Neutrophil (primary cell): ENCODE results near the gene IFNL3.
"Not testable (repeated sequence)": the region's sequence is repeated elsewhere in the genome, so short reads cannot be mapped to it uniquely, and the experiment has no call there.

ENCODE experiments used
- H3K27ac ChIP-seq: fragments of 200-600 bp; sonication (generic); 2 replicates; pipeline ENCODE4 v1.5.1; 2016; ENCODE audit warnings: mild to moderate bottlenecking, moderate library complexity
- H3K27me3 ChIP-seq: fragments of 200-600 bp; sonication (generic); 2 replicates; pipeline ENCODE4 v1.6.0; 2016; ENCODE audit warnings: mild to moderate bottlenecking
- H3K36me3 ChIP-seq: fragments of 200-600 bp; sonication (generic); 2 replicates; pipeline ENCODE4 v1.5.1; 2017
- H3K4me1 ChIP-seq, 2 experiments: fragments of 200-600 bp in 1 of 2; sonication (generic) in 1 of 2; 1 replicate in 1 of 2; 2 replicates in 1 of 2; pipeline versions ENCODE4 v1.5.1 to v1.6.1; 2013 to 2016; ENCODE audit warnings: low read depth in 1 of 2, low read length in 1 of 2, mild to moderate bottlenecking in 1 of 2, moderate library complexity in 1 of 2; ENCODE audit not compliant: control insufficient read depth in 1 of 2, insufficient read depth in 1 of 2
- H3K4me3 ChIP-seq, 2 experiments: fragments of 200-600 bp in 1 of 2; sonication (generic) in 1 of 2; 1 replicate in 1 of 2; 2 replicates in 1 of 2; pipeline ENCODE4 v1.5.1; 2013 to 2016; ENCODE audit warnings: low read depth in 1 of 2, low read length in 1 of 2, mild to moderate bottlenecking in 1 of 2, moderate library complexity in 1 of 2
- H3K9me3 ChIP-seq: fragments of 200-600 bp; sonication (generic); 2 replicates; pipeline ENCODE4 v1.5.1; 2016
- TF ChIP-seq, protein P1 (sequence below): fragments of 200-600 bp; sonication (generic); IDR thresholded peaks from 2 replicates; pipeline ENCODE4 v1.5.1; 2016; ENCODE audit warnings: antibody characterized with exemption

Gene IFNL3

DNA sequence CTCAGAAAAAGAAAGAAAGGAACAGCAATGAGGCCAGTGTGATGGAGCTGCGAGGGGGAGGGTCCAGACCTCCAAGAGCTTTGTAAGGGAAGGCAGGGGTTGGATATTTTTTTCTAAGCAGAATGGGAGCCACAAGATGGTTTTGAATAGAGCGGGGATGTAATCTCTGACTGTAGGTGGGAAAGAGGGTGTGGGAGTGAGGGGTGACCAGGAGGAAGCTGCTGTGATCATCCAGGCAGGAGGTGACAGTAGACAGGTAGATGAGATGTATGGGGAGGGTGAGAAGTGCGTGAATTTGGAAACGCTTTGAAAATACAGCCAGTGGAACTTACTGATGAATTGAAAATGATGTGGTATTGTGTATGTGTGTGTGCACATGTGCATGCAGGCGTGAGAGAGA, 30.8 kb upstream of the IFNL3 start:
- Histone ChIP-seq H3K36me3 (no peaks in the 10 kb centered on the region), H3K4me1 (no peaks in the 10 kb centered on the region), H3K27ac (no peak overlapping the region), H3K9me3 (no peaks in the 10 kb centered on the region), H3K27me3 (no peaks in the 10 kb centered on the region), H3K4me3 (no peak overlapping the region)
- TF ChIP-seq, protein P1, sequence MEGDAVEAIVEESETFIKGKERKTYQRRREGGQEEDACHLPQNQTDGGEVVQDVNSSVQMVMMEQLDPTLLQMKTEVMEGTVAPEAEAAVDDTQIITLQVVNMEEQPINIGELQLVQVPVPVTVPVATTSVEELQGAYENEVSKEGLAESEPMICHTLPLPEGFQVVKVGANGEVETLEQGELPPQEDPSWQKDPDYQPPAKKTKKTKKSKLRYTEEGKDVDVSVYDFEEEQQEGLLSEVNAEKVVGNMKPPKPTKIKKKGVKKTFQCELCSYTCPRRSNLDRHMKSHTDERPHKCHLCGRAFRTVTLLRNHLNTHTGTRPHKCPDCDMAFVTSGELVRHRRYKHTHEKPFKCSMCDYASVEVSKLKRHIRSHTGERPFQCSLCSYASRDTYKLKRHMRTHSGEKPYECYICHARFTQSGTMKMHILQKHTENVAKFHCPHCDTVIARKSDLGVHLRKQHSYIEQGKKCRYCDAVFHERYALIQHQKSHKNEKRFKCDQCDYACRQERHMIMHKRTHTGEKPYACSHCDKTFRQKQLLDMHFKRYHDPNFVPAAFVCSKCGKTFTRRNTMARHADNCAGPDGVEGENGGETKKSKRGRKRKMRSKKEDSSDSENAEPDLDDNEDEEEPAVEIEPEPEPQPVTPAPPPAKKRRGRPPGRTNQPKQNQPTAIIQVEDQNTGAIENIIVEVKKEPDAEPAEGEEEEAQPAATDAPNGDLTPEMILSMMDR = no peak

DNA sequence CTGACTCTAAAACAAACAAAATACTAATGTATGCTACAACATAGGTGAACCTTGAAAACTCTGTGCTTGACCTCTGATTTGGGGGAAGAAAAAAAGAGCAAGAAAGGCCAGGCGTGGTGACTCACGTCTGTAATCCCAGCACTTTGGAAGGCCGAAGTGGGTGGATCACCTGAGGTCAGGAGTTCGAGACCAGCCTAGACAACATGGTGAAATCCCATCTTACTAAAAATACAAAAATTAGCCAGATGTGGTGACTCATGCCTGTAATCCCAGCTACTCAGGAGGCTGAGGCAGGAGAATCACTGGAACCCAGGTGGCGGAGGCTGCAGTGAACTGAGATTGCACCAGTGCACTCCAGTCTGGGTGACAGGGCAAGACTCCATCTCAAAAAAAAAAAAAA, 29.1 kb upstream of the IFNL3 start:
- not testable (repeated sequence) for H3K4me3 ChIP-seq, H3K36me3 ChIP-seq, H3K27me3 ChIP-seq, H3K27ac ChIP-seq, H3K9me3 ChIP-seq, H3K4me1 ChIP-seq

- no peak overlapping the region for H3K4me3 ChIP-seq
- H3K9me3 ChIP-seq = no peaks in the 10 kb centered on the region
- peaks cover 27% of the 10 kb centered on the region for H3K27me3 ChIP-seq
- H3K27ac ChIP-seq = no peak overlapping the region
- TF ChIP-seq, protein P1 = no peak
- H3K36me3 ChIP-seq = no peaks in the 10 kb centered on the region
- H3K4me1 ChIP-seq = no peaks in the 10 kb centered on the region
Observed at GRCh38 chr19:39270036-39270871, 25.4 kb upstream of the IFNL3 start.

DNA sequence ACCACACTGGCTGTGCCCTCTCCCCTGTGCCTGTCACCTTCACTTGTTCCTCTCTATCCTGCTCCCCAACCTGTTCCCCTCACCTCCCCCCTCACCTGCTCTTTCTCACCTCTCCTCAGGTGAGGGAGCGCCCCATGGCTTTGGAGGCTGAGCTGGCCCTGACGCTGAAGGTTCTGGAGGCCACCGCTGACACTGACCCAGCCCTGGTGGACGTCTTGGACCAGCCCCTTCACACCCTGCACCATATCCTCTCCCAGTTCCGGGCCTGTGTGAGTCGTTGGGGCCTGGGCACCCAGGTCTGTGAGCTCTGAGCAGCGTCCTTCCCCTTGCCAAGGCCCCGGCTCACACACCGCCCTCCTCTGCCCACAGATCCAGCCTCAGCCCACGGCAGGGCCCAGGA, 24.6 kb upstream of the IFNL3 start:
- not testable (repeated sequence) for H3K4me3 ChIP-seq, H3K27ac ChIP-seq, H3K4me1 ChIP-seq, H3K36me3 ChIP-seq, H3K9me3 ChIP-seq
- peaks cover 36% of the 10 kb centered on the region for H3K27me3 ChIP-seq

DNA sequence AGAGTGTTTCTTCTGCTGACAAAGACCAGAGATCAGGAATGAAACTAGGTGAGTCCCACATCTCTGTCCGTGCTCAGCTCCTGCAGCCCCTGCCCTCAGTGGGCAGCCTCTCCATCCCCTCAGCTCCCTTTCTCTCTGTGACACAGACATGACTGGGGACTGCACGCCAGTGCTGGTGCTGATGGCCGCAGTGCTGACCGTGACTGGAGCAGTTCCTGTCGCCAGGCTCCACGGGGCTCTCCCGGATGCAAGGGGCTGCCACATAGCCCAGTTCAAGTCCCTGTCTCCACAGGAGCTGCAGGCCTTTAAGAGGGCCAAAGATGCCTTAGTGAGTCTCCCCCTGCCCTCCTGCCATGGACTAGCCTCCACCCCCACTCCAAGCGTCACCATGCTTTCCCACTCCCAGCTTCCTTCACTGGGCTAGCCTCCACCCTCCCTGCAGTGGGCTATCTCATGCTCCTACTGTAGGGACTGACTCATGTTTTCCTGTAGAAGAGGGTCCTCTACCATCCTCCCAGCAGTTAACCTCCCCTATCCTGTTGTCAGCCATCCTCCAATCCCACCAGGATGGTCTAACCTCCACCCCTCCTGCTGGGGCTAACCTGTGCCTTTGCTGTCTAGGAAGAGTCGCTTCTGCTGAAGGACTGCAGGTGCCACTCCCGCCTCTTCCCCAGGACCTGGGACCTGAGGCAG, 23.9 kb upstream of the IFNL3 start:
- not testable (repeated sequence) for H3K4me1 ChIP-seq, H3K4me3 ChIP-seq, H3K9me3 ChIP-seq, H3K36me3 ChIP-seq, H3K27ac ChIP-seq
- H3K27me3 ChIP-seq = peaks cover 43% of the 10 kb centered on the region

- H3K4me3 ChIP-seq, H3K36me3 ChIP-seq, H3K9me3 ChIP-seq, H3K4me1 ChIP-seq, H3K27ac ChIP-seq: not testable (repeated sequence)
- H3K27me3 ChIP-seq = peaks cover 49% of the 10 kb centered on the region
Observed at GRCh38 chr19:39268085-39268484, 23.3 kb upstream of the IFNL3 start, which contains the start of gene IFNL2. Gene IFNL2, plus strand, starts transcription at chr19:39268396. Its CDS starts 173 bp downstream, at chr19:39268569.

DNA sequence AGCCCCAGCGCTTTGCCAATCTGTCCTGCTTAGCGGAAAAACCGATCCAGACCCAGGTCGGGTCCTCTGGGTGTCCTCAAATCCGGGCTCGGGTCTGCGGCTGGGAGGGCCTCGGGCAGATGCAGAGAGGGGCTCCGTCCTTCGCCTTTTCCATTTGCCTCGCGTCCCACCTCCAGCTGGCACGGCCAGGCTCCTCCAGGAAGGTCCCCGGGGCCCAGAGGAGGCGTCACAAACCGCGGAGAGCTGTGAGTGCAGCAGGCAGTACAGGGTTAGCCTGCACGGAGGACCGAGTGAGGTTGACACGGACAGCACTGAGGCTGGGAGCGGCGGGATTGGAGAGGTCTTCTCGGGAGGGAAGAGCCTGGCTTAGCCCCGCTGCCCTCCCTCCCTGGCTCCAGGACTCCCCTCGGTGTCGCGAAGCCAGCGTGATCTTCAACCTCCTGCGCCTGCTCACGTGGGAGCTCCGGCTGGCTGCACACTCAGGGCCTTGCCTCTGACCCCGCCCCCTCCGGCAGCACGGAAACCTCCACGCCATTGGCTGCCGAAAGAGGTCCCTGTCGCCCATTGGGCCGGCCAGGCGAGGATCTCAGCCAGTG, 20.6 kb upstream of the IFNL3 start:
- H3K27me3 ChIP-seq = peaks cover 73% of the 10 kb centered on the region
- H3K4me3 ChIP-seq = no peak overlapping the region
- H3K36me3 ChIP-seq = no peaks in the 10 kb centered on the region
- H3K4me1 ChIP-seq = no peaks in the 10 kb centered on the region
- no peak overlapping the region for H3K27ac ChIP-seq
- TF ChIP-seq, protein P1 = no peak
- H3K9me3 ChIP-seq = no peaks in the 10 kb centered on the region
